ENCODE data around the gene MAP2K2.
A peak's percentile ranks its signal among the peaks of the same experiment; 100 is the strongest.
"Not testable (repeated sequence)": the region's sequence is repeated elsewhere in the genome, so short reads cannot be mapped to it uniquely, and the experiment has no call there.

The MAP2K2 gene

DNA sequence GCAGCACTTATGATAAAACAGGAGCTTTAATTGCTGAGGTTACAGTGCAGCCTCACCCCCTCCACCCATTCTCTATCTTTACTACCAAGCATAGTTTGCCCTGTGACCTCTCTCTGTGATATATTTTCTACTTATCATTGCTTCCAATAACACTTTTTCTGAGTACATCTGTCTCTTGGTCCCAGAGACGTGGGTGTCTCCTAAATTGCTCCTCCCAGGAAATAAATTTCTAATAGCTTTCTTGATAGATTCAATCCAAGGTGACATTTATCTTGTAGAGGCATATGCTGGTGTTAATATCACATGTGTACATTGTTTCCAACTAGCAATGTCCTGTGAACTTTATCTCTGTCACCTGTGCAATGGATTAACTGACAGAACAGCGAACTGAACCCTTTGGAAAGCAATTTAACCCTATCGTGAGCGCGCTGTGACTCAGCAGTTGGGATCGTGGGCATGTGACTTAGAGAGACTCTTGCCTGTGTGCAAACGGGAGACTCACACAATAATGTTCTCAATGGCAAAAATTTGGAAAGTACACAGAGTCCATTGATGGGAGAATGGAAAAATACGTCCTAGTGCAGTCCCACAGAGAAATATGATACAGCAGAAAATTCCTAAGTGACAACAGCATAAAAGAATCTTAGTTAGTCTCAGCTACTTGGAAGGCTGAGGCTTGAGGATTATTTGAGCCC lies 7.0 kb upstream of the MAP2K2 start:
- no peak for DNase-seq (ENCODE audit: extremely low read depth in 1 of 2, low read depth in 1 of 2)

DNA sequence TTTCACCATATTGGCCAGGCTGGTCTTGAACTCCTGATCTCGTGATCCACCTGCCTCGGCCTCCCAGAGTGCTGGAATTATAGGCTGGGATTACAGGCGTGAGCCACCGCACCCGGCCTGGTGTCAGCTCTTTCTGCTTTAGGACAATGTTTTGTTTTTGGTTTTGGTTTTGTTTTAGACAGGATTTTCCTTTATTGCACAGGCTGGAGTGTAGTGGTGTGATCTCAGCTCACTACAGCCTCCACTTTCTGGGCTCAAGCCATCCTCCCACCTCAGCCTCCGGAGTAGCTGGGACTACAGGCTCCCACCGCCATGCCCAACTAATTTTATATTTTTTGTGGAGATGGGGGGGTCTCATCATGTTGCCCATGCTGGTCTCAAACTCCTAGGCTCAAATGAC lies 5.1 kb upstream of the MAP2K2 start:
- DNase-seq (ENCODE audit: extremely low read depth in 1 of 2, low read depth in 1 of 2): not testable (repeated sequence)

DNA sequence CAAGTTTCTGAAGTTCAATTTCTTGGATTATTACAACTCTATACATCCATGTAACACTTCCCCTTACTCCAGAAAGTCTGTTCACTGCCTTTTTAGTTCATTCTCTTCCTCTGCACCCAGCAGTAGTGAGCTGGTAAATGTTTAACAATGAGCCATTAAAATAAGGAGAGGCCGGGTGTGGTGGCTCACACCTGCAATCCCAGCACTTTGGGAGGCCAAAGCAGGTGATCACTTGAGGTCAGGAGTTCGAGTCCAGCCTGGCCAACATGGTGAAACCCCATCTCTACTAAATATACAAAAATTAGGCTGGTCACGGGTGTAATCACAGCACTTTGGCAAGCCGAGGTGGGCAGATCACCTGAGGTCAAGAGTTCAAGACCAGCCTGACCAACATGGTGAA lies 3.4 kb upstream of the MAP2K2 start:
- DNase-seq (ENCODE audit: extremely low read depth in 1 of 2, low read depth in 1 of 2): not testable (repeated sequence)

DNA sequence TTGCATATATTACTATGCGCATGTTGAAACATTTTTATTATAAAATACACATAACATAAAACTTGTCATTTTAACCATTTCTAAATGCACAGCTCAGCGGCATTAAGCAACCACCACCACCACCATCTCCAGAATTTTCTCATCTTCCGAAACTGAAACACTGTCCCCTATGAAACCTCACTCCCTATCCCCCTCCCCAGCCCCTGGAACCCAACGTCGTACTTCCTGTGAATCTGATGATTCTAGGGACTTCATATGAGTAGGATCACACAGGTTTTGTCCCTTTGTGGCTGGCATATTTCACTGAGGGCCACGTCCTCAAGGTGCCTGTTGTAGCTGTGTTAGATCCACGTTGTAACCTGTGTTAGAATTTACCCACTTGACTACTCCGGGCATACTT lies 716 bp upstream of the MAP2K2 start:
- DNase-seq (ENCODE audit: extremely low read depth in 1 of 2, low read depth in 1 of 2): no peak

DNA sequence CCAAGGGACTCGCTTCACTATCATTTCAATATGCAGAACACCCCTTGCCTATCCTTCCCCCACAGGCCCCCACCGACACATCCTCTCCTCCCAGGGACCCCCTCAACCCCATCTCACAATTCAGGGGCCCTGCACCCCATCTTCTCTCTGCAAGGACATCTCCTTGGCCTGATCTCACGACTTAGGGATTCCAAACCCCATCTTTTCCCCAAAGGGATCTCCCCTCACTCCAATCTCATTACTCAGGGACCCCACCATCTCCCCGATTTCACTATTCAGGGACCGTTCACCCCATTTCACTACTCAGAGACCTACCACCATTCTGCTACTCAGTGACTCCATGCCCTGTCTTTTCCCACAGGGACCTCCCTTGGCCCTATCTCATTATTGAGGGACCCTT lies 1.4 kb downstream of the MAP2K2 start:
- DNase-seq (ENCODE audit: extremely low read depth in 1 of 2, low read depth in 1 of 2): no peak

DNA sequence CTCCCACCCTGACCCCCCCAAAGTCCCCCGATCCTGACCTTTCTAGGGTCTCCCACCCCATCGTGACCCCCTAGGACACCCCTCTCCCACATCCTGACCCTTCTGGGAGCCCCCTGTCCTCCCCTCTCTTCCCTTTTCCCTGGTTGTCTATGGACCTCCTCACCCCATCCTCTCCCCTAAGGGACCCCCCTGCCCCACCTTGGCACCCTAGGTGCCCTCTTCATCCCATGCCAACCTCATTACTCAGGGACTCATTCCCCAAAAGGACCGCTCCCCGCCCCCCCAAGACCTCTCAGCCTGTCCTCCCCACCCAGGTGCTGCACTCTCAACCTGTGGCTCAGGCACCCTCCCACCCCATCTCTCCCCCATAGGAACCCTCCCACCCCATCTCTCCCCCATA lies 2.1 kb downstream of the MAP2K2 start:
- no peak for DNase-seq (ENCODE audit: extremely low read depth in 1 of 2, low read depth in 1 of 2)

DNA sequence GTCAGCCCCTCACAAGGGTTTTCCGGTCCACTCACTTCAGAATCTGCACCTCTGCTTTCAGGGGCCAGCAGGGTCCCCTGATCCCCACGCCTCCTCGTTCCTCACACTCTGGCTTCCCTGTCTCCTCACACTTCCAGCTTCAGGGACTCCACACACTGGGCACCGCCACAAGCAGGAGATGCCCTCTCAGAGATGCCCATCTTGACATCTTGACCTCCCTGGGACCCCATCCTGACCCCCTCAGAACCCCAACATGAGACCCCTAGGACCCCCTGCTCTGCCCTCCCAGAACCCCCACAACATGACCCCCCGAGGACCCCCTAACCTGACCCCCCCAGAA lies 2.7 kb downstream of the MAP2K2 start:
- DNase-seq (ENCODE audit: extremely low read depth in 1 of 2, low read depth in 1 of 2): no peak

DNA sequence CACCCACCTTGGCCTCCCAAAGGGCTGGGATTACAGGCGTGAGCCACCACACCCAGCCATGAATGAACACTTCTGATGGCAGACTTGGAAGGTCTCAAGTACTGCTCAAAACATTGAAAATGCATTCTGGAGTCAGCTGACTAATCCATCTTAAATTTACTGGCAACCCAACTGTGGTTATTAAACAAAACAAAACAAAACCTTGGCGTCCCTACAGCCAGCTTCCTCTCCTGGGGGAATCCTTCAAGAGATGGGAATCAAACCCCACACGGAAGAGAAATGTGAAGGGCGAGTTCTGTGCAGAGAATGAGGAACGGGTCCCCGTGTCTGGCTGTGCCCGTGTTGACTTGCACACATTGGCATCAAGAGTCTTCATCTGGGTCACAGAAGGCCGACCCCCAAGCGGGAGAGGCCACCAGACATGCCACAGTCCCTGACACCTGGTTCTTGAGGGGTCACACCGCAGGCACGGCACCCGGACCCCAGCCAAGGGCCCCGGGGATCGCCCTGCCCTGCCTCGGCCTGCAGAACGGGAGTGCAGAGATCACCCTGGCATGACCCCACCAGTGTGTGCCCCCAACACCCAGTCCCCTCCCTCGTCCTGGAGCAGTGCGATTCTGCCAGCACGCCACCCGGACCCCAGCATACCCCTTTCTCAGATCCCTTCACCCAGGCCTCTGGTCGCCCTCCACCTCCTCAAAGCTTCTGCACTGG lies 3.2 kb downstream of the MAP2K2 start:
- no peak for DNase-seq (ENCODE audit: extremely low read depth in 1 of 2, low read depth in 1 of 2)

DNA sequence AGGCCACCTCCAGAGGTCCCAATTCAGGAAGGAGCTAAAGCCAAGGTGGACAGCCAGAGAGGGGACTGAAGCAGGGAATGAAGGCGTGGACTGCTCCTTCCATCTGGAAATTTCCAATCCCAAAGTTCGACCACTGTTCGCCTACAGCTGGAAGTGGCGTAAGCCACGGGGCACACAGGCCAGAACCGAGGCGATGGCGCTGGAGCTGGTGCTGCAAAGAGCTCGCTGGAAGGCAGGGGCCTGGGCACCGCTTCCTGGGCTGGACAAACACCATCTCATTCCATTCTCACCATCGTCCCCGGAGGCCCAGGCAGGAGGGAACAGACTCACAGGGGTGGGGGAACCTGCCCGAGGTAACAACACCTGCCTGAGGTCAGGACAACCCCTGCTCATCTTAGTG lies 4.2 kb downstream of the MAP2K2 start:
- DNase-seq (ENCODE audit: extremely low read depth in 1 of 2, low read depth in 1 of 2): no peak

DNA sequence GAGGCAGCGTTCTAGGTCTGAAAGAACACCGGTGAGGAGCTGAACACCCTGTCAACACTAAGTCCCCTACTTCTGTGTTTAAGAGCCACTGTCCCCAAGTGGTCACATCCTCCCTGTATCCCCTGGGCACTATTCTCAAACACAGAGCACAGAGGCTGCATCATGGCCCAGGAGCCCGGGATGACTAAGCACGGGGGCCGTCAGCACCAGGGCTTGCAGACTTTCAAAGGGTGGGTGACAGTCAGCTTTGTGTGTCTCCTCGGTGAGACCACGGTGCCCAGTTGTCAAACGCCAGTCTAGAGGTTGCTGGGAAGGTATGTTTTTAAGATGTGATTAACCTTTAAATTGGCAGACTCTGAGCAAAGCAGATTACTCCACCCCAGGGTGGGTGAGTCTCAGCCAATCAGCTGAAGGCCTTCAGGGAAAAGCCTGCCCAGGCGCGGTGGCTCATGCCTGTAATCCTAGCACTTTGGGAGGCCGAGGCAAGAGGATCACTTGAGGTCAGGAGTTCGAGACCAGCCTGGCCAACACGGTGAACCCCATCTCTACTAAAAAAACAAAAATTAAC lies 8.0 kb downstream of the MAP2K2 start:
- no peak for DNase-seq (ENCODE audit: extremely low read depth in 1 of 2, low read depth in 1 of 2)

DNA sequence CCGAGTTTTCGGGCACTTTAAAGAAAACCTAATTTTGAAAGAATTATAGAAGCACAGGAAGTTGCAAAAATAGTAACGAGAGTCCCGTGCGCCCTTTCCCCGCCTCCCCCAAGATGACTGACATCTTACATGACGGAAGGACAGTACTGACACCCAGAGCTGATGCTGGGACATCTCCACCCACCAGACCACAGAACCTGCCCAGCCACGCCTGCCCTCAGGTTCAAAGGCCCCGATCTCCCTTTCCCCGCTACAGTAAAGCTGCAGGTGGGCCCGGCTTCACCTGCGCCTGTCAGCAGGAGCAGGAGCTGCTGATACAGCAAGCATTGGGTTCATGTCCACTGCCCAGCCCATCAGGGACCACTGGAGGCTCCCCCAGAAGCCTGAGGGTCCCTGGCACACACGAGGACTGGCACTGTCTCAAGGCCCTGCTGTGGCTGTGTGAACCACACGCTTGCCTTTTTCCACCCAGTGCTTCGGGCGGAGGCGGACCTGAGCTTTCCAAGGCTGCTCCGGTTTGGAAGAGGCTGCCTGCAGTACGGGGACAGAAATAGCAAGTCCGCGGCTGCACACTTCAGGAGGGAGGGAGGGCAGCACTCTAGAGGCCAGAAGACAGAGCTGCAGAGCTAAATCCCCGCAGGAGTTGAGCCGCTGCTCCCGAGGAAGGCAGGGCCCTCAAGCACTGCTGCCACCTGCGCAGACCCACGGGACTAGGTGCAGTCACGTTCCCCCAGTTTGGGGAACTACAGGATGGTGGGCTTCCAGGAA lies 8.7 kb downstream of the MAP2K2 start:
- peak; percentile 33 to 39 for DNase-seq (ENCODE audit: extremely low read depth in 1 of 2, low read depth in 1 of 2)

DNA sequence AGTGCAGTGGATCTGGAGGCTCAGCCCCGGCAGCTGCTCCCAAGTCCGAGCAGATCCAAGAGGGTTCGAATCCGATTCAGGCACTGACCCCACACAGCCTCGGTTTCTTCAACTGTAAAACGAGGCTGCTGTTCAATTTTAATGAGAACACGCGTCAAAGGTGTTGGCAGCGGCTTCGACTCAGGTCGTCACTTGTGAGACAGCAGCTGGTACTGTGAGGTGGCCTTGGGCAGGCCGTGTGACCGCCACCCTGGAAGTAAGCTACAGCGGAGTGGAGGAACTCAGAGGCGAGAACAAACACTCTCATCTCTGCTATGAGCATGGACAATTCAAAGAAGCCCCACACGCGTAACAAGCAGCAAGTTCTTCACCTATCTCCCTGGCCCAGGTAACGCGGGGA lies 9.7 kb downstream of the MAP2K2 start:
- no peak for DNase-seq (ENCODE audit: extremely low read depth in 1 of 2, low read depth in 1 of 2)

DNA sequence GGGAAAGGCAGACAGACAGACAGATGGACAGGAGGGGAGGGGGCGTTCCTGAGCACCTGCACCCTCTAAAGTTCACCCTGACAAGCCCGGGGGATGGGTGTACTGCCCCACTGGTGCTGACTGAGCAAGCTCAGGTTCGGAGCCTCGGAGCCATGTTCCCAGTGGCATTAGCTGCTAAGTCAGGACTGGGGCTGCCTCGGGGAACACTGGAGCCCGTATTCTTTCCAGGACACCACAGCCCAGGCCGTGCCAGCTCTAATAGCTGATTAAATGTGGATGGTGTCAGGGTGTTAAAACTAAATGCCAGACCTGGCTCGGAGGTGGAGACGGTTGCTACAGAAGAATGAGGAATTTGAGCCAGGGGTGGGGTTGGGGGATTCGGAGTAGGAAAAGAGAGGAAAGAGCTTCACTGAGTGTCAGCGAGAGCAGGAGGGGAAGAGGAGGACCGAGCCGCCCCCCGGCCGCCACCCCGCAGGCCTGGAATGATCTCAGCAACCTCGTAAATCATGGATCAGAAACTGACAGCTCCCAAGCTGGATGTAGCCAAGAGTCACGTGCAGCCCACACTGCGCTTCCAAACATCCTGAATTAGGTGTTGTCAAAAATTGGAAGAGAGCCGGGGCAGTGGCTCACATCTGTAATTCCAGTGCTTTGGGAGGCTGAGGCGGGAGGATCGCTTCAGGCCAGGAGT lies 10.4 kb downstream of the MAP2K2 start:
- no peak for DNase-seq (ENCODE audit: extremely low read depth in 1 of 2, low read depth in 1 of 2)

DNA sequence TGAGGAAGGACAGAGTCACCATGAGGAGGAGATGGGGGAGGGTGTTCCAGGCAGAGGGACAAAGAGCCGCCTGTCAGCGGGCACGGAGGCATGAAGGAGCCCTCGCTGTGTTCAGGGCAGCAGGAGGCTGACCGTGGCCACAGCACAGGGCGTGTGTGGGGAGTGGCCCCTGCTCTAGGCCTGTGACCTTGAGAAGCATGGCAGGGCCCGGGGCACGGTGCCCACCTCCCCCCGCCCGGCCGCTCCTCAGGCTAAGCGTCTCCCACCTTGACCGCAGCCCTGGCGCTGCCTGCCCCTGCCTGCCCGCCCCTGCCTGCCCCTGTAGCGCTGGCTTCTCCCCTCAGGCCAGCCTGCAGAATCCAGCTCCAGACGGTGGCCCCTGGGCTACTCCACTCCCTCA lies 11.6 kb downstream of the MAP2K2 start:
- no peak for DNase-seq (ENCODE audit: extremely low read depth in 1 of 2, low read depth in 1 of 2)

DNA sequence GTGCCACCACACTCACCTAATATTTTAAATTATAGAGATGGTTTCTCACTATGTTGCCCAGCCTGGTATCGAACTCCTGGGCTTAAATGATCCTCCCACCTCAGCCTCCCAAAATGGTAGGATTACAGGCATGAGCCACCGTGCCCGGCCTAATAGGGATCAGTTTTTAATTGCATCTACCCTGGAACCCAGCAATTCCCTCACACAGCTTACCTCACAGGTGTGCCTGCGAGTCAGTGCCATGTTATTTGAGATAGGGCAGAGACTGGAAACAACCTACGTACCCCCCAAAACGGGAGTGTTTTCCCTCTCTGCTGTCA lies 14.3 kb downstream of the MAP2K2 start:
- no peak for DNase-seq (ENCODE audit: extremely low read depth in 1 of 2, low read depth in 1 of 2)

DNA sequence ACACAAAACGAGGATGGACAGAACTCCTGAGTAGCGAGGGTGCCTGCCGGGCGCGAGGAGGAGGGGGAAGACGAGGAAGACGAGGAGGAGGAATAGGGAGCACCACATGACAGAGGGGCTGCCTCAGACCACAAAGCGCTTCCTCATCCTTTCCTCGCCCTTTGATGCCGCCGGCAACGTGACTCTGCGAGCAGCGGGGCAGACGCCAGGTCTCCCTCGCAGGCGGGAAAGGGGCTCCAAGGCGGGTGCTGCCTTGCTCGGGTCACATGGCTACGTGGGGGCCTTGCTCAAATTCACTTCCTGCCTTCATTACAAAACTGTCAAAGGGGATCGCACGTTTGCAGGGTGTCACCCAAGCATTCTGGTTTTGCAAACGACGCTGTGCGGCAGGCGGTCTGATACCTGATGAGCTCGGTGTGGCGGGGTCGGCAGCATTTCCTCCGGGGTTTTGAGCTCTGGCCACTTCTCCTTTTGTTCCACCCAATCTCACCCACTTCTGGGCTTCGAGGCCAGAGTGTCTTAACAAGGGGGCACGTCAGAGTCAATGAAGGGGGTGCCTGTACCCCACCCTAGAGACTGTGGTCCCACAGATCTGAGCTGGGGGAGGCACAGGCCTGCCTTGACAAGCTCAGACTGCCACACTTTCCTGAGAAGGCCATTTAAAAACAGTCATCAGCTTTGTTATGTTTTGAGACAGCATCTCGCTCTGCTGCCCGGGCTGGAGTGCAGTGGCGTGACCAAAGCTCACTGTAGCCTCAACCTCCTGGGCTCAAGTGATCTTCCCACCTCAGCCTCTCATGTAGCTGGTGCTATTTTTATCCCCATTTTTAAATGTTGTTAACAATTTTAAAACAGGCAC lies 14.9 kb downstream of the MAP2K2 start:
- peak; percentile 52 to 62 for DNase-seq (ENCODE audit: extremely low read depth in 1 of 2, low read depth in 1 of 2)

DNA sequence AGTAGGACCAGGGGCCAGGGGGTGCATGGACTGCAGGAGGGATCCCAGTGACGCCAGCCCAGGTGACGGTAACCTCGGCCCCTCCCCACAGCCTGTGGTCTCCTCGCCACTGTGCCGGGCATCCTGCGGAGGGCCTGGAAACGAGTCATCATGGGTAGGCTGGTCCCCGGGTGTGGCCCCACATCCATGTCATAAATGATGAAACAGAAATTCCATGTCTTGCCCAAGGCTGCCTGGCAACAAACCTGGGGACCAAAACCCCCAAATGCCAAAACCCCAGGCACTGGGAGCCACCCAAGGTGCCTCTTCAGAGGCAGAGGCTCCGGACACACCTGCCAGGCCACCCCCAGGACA lies 20.9 kb downstream of the MAP2K2 start:
- no peak for DNase-seq (ENCODE audit: extremely low read depth in 1 of 2, low read depth in 1 of 2)

DNA sequence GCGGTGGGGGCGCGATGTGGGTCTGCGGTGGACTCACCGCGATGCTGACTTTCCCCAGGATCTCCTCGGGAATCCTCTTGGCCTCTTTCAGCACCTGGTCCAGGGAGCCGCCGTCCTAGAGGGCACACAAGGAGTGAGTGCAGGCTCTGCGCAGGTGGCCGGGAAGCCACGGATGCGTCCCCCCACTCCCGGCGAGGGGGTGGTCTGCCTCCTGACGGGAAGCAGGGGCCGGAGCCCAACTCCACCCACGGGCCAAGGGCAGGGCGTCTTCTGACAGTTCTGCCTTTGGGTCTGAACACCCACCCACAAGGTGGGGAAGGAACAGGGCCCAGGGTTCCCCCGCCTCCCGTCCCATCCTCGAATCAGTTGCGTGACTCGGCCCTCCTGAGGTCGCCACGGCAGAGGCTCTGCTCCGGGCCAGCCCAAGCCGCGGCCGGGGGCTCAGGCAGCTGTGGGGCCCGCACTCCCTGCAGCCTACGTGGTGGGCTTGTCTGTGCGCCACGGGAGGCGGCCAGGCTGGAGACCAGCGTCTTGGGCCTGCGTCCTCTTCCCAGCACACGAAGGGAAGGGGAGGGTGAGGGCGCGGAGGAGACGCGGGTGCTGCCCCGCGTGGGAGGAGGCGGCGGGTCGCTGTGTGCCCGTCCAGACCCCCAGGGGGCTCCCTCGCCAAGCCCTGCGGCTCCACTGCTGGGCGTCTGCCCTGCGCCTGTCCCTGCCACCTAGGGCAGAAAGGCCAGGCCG lies 21.4 kb downstream of the MAP2K2 start:
- DNase-seq (ENCODE audit: extremely low read depth in 1 of 2, low read depth in 1 of 2): no peak

DNA sequence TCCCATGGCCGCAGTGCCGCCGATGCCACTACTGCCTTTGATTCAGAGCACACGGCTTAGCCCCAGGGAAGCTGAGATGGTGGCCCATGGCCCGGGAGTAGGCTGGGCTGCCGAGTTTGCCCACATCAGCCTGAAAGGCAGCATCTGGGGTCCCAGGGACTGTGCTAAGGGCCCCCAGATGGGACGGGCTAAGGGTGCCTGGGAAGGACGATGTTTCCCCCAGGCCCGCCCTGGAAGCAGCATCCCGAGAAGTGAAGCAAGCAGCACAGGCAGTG lies 22.5 kb downstream of the MAP2K2 start:
- no peak for DNase-seq (ENCODE audit: extremely low read depth in 1 of 2, low read depth in 1 of 2)

Measured in activated CD8-positive, alpha-beta memory T cell treated with anti-CD3 and anti-CD28 coated beads for 1 hour (primary cell).